ENCODE measurements around the gene ATXN7L3.
"Not testable (repeated sequence)": the region's sequence is repeated elsewhere in the genome, so short reads cannot be mapped to it uniquely, and the experiment has no call there.

The ATXN7L3 gene

DNA sequence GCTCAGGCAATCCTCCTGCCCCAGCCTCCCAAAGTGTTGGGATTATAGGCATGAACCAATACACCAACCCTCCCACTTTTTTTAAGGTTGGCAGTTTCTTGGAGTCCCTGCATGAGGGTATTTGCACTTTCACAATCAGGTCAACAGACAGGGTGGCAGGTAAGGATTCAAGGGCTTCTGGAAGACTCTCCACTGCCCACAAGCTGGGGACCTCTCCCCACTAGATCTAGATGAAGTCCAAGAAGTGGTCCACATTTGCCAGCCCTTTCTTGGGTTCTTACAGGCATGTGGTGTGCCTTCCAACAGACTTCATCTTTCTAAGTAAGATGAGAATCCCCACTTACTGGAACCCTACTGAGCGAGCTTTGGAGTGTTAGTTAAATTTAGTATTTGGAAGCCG lies 25.3 kb downstream of the ATXN7L3 start:
- DNase-seq: no peak

DNA sequence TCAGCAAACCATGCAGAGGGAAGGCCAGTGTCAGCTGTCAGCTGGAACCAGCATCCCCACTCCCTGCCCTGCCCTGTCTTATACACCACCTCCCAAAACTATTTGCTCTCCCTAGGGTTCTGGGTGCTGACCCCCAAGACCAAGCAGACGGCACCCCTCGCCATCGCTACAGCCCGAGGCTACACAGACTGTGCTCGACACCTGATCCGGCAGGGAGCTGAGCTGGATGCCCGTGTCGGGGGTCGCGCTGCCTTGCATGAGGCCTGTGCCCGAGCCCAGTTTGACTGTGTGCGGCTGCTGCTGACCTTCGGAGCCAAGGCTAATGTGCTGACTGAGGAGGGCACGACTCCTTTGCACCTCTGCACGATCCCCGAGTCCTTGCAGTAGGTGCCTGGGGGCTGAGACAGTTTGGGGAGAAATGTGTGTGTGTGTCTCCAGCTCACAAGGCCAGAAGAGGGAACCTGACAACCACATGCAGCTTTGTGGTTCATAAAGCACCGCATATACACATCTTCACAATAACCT lies 27.7 kb downstream of the ATXN7L3 start:
- DNase-seq: no peak

DNA sequence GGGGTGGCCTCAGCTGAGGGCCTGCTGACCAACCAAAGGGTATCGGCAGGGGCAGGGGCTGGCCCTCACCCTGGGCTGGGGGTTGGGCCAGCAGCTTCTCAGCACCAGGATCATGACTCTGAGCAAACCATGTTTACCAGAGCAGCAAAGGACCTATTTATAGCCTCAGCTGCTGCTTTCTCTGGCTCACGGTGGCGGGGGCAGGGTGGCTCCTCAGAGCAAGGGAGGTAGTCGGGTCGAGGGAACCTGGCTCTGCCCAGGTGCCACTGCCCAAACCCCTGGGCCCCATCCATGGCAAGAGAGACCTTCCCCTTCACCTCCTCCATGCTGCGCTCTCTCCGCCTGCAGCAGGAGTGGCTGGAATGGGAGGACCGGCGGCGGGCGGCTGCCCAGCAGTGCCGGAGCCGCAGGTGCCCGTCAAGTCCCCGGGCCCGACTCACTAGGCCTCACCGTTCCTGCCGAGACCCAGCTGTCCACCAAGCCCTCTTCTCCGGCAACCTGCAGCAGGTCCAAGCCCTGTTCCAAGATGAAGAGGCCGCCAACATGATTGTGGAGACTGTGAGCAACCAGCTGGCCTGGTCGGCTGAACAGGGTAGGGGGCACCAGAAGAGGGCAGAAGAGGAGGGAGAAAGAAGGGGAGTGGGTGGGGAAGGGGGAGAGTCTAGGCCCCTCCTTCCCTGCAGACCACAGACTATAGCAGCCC lies 29.0 kb downstream of the ATXN7L3 start, which contains the start of gene ASB16:
Gene ASB16, plus strand, starts transcription at position 206 of the 703 bp plus-strand sequence. Its CDS starts 86 bp downstream, at position 292.
- DNase-seq: no peak

GRCh38 chr17:44170135-44170498 lies 29.6 kb downstream of the ATXN7L3 start:
- no peak for DNase-seq

- no peak for DNase-seq
Measured at GRCh38 chr17:44167181-44167861, 32.4 kb downstream of the ATXN7L3 start.

DNA sequence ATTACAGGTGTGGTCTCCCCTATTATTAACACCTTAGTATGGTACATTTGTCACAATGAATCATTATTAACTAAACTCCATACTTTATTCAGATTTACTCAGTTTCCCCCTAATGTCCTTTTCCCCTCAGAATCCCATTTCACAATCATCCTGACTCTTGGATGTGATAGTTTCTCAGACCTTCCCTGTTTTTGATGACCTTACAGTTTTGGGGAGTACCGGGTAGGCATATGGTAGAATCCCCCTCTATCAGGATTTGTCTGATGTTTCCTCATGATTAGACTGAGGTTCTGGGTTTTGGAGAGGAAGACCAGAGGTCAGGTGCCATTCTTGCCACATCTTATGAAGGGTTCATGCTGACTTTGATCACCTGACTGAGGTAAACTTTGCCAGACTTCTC lies 35.2 kb downstream of the ATXN7L3 start:
- DNase-seq: no peak

DNA sequence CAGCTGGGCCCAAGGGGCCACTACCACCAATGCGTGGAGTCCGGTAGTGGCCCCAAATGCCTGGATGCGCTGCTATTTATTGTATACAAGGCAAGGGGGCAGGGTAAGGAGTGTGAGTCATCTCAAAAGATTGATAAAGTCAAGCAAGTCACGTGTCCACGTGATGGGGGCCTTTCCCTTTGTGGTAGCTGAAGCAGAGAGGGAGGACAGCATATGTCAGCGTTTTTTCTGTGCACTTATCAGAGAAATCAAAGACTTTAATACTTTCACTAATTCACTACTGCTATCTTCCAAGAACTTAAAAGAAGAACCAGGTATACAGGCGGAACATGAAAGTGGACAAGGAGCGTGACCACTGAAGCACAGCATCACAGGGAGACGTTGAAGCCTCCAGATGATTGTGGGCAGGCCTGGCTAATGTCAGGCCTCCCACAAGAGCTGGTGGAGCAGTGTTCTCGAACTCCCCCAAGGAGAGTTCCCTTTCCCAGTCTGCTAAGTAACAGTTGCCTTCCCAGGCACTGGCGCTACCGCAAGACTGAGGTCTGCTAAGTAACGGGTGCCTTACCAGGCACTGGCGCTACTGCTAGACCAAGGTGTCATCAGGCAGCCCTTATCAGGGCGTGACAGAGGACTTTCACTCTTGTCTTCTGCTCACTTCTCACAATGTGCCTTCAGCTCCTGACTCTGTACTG lies 40.0 kb downstream of the ATXN7L3 start:
- DNase-seq: no peak

GRCh38 chr17:44155488-44155887 lies 44.2 kb downstream of the ATXN7L3 start:
- no peak for DNase-seq

DNA sequence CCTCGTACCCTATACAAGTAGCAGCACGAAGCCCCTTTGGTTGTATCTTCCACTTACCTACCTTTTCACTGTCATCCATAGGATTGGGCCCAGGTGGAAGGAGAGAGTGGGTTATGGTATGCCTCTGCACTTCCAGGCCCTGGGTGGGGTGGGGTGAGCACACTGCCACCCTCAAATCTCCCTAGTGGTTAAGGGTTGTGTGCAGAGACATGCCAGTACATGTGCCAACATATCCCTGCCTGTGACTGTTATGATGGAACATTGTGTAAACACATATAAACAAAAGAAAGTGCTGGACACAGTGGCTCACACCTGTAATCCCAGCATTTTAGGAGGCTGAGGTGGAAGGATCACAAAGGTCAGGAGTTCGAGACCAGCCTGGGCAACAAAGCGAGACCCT lies 46.8 kb downstream of the ATXN7L3 start:
- DNase-seq: no peak

DNA sequence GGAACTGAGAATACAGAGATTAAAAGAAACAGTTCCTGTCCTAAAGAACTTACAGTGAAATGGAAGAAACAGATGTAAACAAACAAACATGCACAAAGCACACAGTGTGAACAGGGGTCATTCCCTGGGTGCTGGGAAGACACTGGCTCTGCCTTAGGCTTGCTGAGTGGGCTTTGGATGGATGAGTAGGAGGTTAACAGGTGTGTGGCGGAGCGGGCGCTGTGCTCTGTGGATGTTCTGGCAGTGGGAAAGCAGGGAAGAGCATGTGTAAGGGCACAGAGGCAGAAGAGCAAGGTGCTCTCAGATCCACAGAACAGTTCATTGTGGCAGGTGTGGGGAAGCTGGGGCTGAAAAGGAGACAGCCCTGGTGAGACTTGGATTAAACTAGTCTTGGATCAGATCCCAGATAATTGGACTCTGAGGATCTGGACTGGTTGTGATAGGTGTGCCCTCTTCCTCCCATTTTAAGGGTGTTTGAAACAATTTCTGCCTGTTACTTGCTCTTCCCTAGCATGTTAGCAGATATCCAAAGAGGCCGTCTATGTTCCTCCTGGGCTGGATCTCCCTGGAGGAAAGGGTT lies 49.8 kb downstream of the ATXN7L3 start:
- no peak for DNase-seq

GRCh38 chr17:44149066-44149465 lies 50.6 kb downstream of the ATXN7L3 start:
- not testable (repeated sequence) for DNase-seq

GRCh38 chr17:44147812-44148211 lies 51.9 kb downstream of the ATXN7L3 start:
- no peak for DNase-seq

DNA sequence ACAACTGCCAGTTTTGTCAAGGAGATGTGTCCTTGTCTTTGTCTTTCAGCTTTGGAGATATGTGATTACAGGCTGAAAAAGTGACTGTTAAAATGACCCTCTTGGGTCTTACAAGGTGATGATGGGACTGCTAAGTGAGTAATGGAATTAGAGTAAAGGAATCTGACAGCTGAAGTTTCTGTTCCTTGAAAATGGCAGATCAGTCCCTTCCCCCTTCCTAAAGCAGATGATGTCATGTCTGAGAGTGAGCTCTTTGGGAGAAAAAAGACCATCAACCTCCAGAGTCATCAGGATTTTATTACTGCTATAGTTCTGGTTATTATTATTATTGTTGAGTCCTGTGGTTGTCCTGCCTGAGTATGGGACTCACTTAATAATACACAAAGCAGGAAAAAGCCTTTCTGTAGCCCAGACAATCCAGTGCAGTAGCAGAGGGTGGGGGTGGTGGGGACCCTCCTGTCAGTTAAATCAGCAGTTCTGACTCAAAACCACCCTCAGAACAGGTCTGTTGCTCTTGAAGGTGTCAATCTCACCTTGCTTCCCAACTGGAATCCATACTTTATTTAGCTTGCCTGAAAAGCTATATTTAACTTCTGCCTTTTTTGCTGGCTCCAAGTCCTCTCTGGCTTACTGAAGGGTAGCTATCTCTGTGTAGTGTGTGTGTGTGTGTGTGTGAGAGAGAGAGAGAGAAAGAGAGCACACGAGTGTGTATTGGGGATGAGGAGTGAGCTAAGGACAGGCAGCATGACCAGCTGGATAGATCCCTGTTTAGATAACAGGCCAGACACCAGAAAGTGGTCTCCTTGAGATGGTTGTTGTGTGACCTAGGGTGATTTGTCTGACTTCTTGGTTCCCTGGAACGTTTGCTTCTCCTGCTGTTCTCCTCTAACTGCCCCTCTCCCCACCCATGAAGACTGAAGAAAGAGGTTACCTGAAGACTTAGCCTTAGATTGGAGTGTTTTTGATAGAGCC lies 53.0 kb downstream of the ATXN7L3 start:
- DNase-seq: no peak

- DNase-seq: no peak
Measured at GRCh38 chr17:44144966-44145739, 54.5 kb downstream of the ATXN7L3 start.

DNA sequence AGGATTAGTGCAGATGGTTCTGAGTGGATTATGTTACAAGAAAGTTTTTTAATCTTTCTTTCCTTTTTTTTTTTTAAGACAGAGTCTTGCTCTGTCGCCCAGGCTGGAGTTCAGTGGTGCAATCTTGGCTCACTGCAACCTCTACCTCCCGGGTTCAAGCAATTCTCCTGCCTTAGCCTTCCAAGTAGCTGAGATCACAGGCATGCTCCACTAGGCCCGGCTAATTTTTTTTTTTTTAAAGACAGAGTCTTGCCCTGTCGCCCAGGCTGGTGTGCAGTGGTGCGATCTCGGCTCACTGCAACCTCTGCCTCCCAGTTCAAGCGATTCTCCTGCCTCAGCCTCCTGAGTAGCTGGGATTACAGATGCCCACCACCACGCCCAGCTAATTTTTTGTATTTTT lies 55.8 kb downstream of the ATXN7L3 start:
- DNase-seq: not testable (repeated sequence)

All from NCI-H2107 (cell line).